GM21576 (cell line): ENCODE measurements around the gene GUCY2D.

Source experiments
- ATAC-seq: cut with Tn5 transposase; IDR thresholded peaks from one replicate; pipeline ENCODE4 v1.9.1; 2021; ENCODE audit warnings: mild to moderate bottlenecking, moderate library complexity; ENCODE audit not compliant: unreplicated experiment

Gene GUCY2D

GRCh38 chr17:7989781-7990655 lies 12.4 kb upstream of the GUCY2D start:
- ATAC-seq, result peak; percentile 75

GRCh38 chr17:7992516-7992915 lies 9.9 kb upstream of the GUCY2D start:
- ATAC-seq, result no peak

- ATAC-seq, result no peak
These were observed 9.5 kb upstream of the GUCY2D start for GRCh38 chr17:7992924-7993323.

GRCh38 chr17:7993972-7994589 lies 8.3 kb upstream of the GUCY2D start:
- ATAC-seq, result no peak

GRCh38 chr17:7995724-7996123 lies 6.7 kb upstream of the GUCY2D start:
- no peak for ATAC-seq

GRCh38 chr17:7997186-7997585 lies 5.2 kb upstream of the GUCY2D start:
- no peak for ATAC-seq

GRCh38 chr17:8002721-8003593 lies 542 bp downstream of the GUCY2D start:
- no peak for ATAC-seq

- ATAC-seq, result no peak
These were observed 1.3 kb downstream of the GUCY2D start for GRCh38 chr17:8003594-8004181.

- ATAC-seq, result no peak
These were observed 2.5 kb downstream of the GUCY2D start for GRCh38 chr17:8004899-8005298.

- no peak for ATAC-seq
These were observed 2.9 kb downstream of the GUCY2D start for GRCh38 chr17:8005357-8005756.

GRCh38 chr17:8005967-8006730 lies 3.7 kb downstream of the GUCY2D start:
- no peak for ATAC-seq

GRCh38 chr17:8006836-8007680 lies 4.6 kb downstream of the GUCY2D start:
- no peak for ATAC-seq

GRCh38 chr17:8007836-8008235 lies 5.4 kb downstream of the GUCY2D start:
- no peak for ATAC-seq

- ATAC-seq, result no peak
These were observed 9.7 kb downstream of the GUCY2D start for GRCh38 chr17:8012045-8012580.

GRCh38 chr17:8012996-8013640 lies 10.7 kb downstream of the GUCY2D start:
- no peak for ATAC-seq

GRCh38 chr17:8013731-8014557 lies 11.5 kb downstream of the GUCY2D start:
- ATAC-seq, result no peak

GRCh38 chr17:8014558-8014850 lies 12.1 kb downstream of the GUCY2D start:
- ATAC-seq, result no peak
